WTC11 (cell line): ENCODE measurements around the gene TUT4. TPM values are rescaled to one million over a fixed set of nuclear protein-coding genes. Genes with fewer than 3 reads are reported as not detected.

Experiments used
- ATAC-seq: fragments of 200-7000 bp; cut with Tn5 transposase; 2 replicates; pipeline ENCODE4 v1.10.0; 2021; ENCODE audit warnings: mild to moderate bottlenecking, moderate library complexity
- CTCF ChIA-PET: fragments of 300-600 bp; sonication (Branson Sonifier 250); formaldehyde crosslinking; loops from one replicate; lab custom pipeline; 2021; ENCODE audit warnings: antibody characterized with exemption; lab: Charles Lee
- POLR2A ChIA-PET: fragments of 350-600 bp; sonication (Branson Sonifier 250); formaldehyde crosslinking; loops from one replicate; lab custom pipeline; 2021; ENCODE audit warnings: antibody characterized with exemption; lab: Charles Lee
- DNase-seq: peaks from one replicate; pipeline ENCODE4 v3.0.0; 2021; ENCODE audit warnings: low spot score
- H3K27ac Mint-ChIP-seq: 2 replicates; pipeline ENCODE4 v1.8.0; 2021; ENCODE audit warnings: mixed read lengths
- H3K27me3 Mint-ChIP-seq: 2 replicates; pipeline ENCODE4 v1.8.0; 2021; ENCODE audit warnings: low read depth, mild to moderate bottlenecking, moderate library complexity, mixed read lengths
- H3K36me3 Mint-ChIP-seq: 2 replicates; pipeline ENCODE4 v1.8.0; 2021; ENCODE audit warnings: mixed read lengths
- H3K4me1 Mint-ChIP-seq: 2 replicates; pipeline ENCODE4 v1.8.0; 2022; ENCODE audit warnings: mixed read lengths
- H3K4me3 Mint-ChIP-seq: 2 replicates; pipeline ENCODE4 v1.8.0; 2021; ENCODE audit warnings: mild to moderate bottlenecking, moderate library complexity, mixed read lengths
- H3K9me3 Mint-ChIP-seq: 2 replicates; pipeline ENCODE4 v1.8.0; 2021; ENCODE audit warnings: mixed read lengths
- AFF4 ChIP-seq: sonication (generic); formaldehyde crosslinking; IDR thresholded peaks from 2 replicates; pipeline ENCODE4 v1.8.1; 2023; ENCODE audit warnings: mild to moderate bottlenecking, missing genetic modification reagents, borderline replicate concordance
- AR ChIP-seq: fragments of 250-450 bp; sonication (Bioruptor Pico); IDR thresholded peaks from 2 replicates; pipeline ENCODE4 v1.9.0; 2021; ENCODE audit warnings: mild to moderate bottlenecking
- CDX4 ChIP-seq: fragments of 250-450 bp; sonication (Bioruptor Pico); IDR thresholded peaks from 2 replicates; pipeline ENCODE4 v1.9.0; 2021; ENCODE audit warnings: moderate library complexity, mild to moderate bottlenecking, inconsistent platforms, borderline replicate concordance
- E2F5 ChIP-seq: sonication (generic); formaldehyde crosslinking; IDR thresholded peaks from 2 replicates; pipeline ENCODE4 v1.8.1; 2022; ENCODE audit warnings: mild to moderate bottlenecking, moderate library complexity, missing genetic modification reagents
- ELF4 ChIP-seq: sonication (generic); formaldehyde crosslinking; IDR thresholded peaks from 2 replicates; pipeline ENCODE4 v1.8.1; 2022; ENCODE audit warnings: low read depth, mild to moderate bottlenecking, moderate library complexity, missing genetic modification reagents
- EMX1 ChIP-seq: fragments of 250-450 bp; sonication (Bioruptor Pico); IDR thresholded peaks from 2 replicates; pipeline ENCODE4 v1.8.0; 2021; ENCODE audit warnings: mild to moderate bottlenecking
- FOXJ3 ChIP-seq: sonication (generic); formaldehyde crosslinking; IDR thresholded peaks from 2 replicates; pipeline ENCODE4 v1.9.0; 2021; ENCODE audit warnings: missing genetic modification reagents, mild to moderate bottlenecking, borderline replicate concordance
- FOXP4 ChIP-seq: sonication (generic); formaldehyde crosslinking; IDR thresholded peaks from 2 replicates; pipeline ENCODE4 v1.8.0; 2022; ENCODE audit warnings: mild to moderate bottlenecking, missing genetic modification reagents
- HMGXB4 ChIP-seq: sonication (generic); formaldehyde crosslinking; IDR thresholded peaks from 2 replicates; pipeline ENCODE4 v1.8.1; 2023; ENCODE audit warnings: mild to moderate bottlenecking, moderate library complexity, missing genetic modification reagents
- MLX ChIP-seq: sonication (generic); formaldehyde crosslinking; IDR thresholded peaks from 2 replicates; pipeline ENCODE4 v1.8.1; 2023; ENCODE audit warnings: mild to moderate bottlenecking, missing genetic modification reagents, moderate library complexity
- OVOL2 ChIP-seq: fragments of 250-450 bp; sonication (Bioruptor Pico); IDR thresholded peaks from 2 replicates; pipeline ENCODE4 v1.9.0; 2021; ENCODE audit warnings: mild to moderate bottlenecking, borderline replicate concordance
- PRRX2 ChIP-seq: fragments of 250-450 bp; sonication (Bioruptor Pico); IDR thresholded peaks from 2 replicates; pipeline ENCODE4 v1.8.0; 2021; ENCODE audit warnings: mild to moderate bottlenecking
- TEAD1 ChIP-seq: sonication (generic); formaldehyde crosslinking; IDR thresholded peaks from 2 replicates; pipeline ENCODE4 v1.8.0; 2022; ENCODE audit warnings: mild to moderate bottlenecking, missing genetic modification reagents
- ZBTB21 ChIP-seq: sonication (generic); formaldehyde crosslinking; IDR thresholded peaks from 2 replicates; pipeline ENCODE4 v1.8.1; 2023; ENCODE audit warnings: mild to moderate bottlenecking, missing genetic modification reagents, borderline replicate concordance
- ZMAT4 ChIP-seq: fragments of 250-450 bp; sonication (Bioruptor Pico); IDR thresholded peaks from 2 replicates; pipeline ENCODE4 v1.9.0; 2021; ENCODE audit warnings: mild to moderate bottlenecking
- ZNF219 ChIP-seq: sonication (generic); formaldehyde crosslinking; IDR thresholded peaks from 2 replicates; pipeline ENCODE4 v1.8.0; 2023; ENCODE audit warnings: missing genetic modification reagents, mild to moderate bottlenecking, borderline replicate concordance
- ZNF263 ChIP-seq: sonication (generic); formaldehyde crosslinking; IDR thresholded peaks from 2 replicates; pipeline ENCODE4 v1.8.1; 2022; ENCODE audit warnings: low read depth, mild to moderate bottlenecking, moderate library complexity, missing genetic modification reagents
- ZNF423 ChIP-seq: fragments of 250-450 bp; sonication (Bioruptor Pico); IDR thresholded peaks from 2 replicates; pipeline ENCODE4 v2.1.2; 2022; ENCODE audit warnings: mild to moderate bottlenecking, moderate library complexity
- ZNF512 ChIP-seq: sonication (generic); formaldehyde crosslinking; IDR thresholded peaks from 2 replicates; pipeline ENCODE4 v1.8.1; 2022; ENCODE audit warnings: missing genetic modification reagents, borderline replicate concordance
- total RNA-seq: library from RNA; stranded (reverse); gene quantifications from 3 replicates; pipeline ENCODE4 v1.2.3, GENCODE V29; 2021

The TUT4 gene
- total RNA-seq, 1 experiment from 2014 or later = 63.3 TPM

- Mint-ChIP-seq H3K4me3 (no peak overlapping the region), H3K27ac (peak overlapping the region; percentile 3; the same call in 1 of the 2 replicates), H3K36me3 (peaks cover 36% of the 10 kb centered on the region), H3K4me1 (peaks cover 9% of the 10 kb centered on the region), H3K9me3 (0 out of 2 replicates have a peak, but pooled peaks cover 3% of the 10 kb centered on the region), H3K27me3 (no peaks in the 10 kb centered on the region)
- ATAC-seq (no peak), DNase-seq (no peak)
- ChIA-PET CTCF (interaction anchor here (1.9 kb wide), 1 partner anchor 259 kb away, joined by 6 read pairs; no protein-coding TSS in a partner anchor), POLR2A (no interaction called here)
- no peak for TF ChIP-seq MLX (CRISPR knock-in tag)
- TF ChIP-seq AFF4 (CRISPR knock-in tag) = no peak
- TF ChIP-seq TEAD1 = no peak
- TF ChIP-seq FOXP4 (CRISPR knock-in tag) = no peak
- no peak for TF ChIP-seq ZBTB21 (CRISPR knock-in tag)
- TF ChIP-seq ELF4 (CRISPR knock-in tag) = no peak
- TF ChIP-seq ZMAT4 (CRISPR knock-in tag) = no peak
- no peak for TF ChIP-seq ZNF263 (CRISPR knock-in tag)
- TF ChIP-seq ZNF423 = no peak
- TF ChIP-seq EMX1 (CRISPR knock-in tag) = no peak
- no peak for TF ChIP-seq OVOL2 (CRISPR knock-in tag)
- TF ChIP-seq CDX4 (CRISPR knock-in tag) = no peak
- no peak for TF ChIP-seq AR (CRISPR knock-in tag)
Observed at GRCh38 chr1:52427152-52427551, 125.7 kb downstream of the TUT4 start.

- Mint-ChIP-seq H3K4me3 (no peak overlapping the region), H3K4me1 (peaks cover 9% of the 10 kb centered on the region), H3K27ac (peak overlapping the region; percentile 86; the same call in 1 of the 2 replicates), H3K9me3 (0 out of 2 replicates have a peak, but pooled peaks cover 3% of the 10 kb centered on the region), H3K27me3 (no peaks in the 10 kb centered on the region), H3K36me3 (peaks cover 30% of the 10 kb centered on the region)
- CTCF ChIA-PET = interaction anchor here (1.9 kb wide), 1 partner anchor 260 kb away, joined by 6 read pairs; no protein-coding TSS in a partner anchor
- POLR2A ChIA-PET = no interaction called here
- DNase-seq (no peak), ATAC-seq (no peak)
- TF ChIP-seq PRRX2 (CRISPR knock-in tag) (no peak), ZNF219 (no peak), E2F5 (CRISPR knock-in tag) (no peak), FOXJ3 (CRISPR knock-in tag) (no peak), ZNF512 (CRISPR knock-in tag) (no peak), HMGXB4 (CRISPR knock-in tag) (no peak)
Observed at GRCh38 chr1:52426371-52426770, 126.5 kb downstream of the TUT4 start.
